ENCODE results near the gene KCTD1.
A peak's percentile ranks its signal among the peaks of the same experiment; 100 is the strongest.

The KCTD1 gene

DNA sequence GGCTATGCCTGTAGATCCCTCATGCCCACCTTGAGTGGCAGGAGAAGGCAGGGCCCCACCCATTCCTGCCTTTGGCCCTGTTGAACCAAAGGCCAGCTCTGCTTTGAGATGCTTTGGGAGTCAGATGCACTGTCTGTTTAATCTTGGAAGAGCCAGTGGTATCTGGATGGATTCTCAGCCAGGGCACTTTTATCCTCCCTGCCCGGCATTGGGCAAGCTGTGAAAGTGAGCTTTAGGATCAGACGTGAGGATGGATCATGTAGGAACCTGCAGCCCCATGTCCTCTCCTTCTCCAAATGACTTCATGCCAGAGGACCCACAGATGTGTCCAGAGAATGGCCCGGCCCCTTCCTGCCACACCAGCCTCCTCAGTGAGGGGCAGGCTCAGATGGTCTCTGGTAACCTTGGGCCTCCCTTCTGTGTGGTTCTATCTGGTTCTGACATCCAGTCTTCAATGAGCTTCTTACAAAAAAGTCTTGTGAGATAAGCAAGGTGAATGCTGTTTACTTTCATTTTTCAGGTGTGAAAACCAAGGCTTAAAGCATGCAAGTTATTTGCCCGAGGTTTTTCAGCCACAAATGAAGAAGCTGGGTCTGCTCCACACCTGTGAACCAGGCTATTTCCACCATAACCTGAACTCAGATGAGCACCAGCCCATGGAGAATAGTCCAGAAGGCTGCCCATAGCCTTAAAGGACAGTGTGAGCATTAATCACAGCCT is 123.8 kb downstream of the KCTD1 start:
- DNase-seq: no peak

DNA sequence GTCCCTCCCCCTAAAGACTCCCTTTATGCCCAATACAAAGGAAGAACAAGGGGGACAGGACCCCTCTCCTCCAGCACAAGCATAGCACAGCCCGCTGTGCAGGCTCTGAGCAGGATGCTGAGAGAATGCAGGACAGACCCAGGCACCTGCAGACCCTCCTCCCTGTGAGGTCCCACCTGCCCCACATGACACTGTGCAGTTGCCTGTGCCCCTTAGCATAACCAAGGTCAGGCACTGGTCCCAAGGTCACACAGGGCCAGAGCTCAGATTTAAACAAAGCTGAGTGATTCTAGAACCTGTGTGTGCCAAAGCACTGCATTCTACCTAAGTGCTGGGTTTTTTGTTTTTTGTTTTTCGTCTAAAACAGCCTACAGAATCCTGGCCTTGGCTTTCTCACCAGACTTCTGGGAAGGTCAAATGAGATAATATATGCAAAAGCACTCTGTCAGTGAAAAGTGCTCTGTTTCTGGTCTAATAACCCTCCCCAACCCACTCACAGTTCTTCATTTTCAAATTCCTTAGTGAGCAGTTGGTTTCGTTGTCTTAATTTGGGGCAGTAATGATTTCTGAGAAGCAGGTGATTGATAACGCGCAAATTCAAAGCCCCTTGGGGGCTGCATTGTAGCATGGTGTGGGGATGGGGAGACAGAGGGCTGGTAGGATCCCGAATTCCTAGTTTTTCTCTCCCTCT is 125.7 kb downstream of the KCTD1 start:
- DNase-seq: no peak

DNA sequence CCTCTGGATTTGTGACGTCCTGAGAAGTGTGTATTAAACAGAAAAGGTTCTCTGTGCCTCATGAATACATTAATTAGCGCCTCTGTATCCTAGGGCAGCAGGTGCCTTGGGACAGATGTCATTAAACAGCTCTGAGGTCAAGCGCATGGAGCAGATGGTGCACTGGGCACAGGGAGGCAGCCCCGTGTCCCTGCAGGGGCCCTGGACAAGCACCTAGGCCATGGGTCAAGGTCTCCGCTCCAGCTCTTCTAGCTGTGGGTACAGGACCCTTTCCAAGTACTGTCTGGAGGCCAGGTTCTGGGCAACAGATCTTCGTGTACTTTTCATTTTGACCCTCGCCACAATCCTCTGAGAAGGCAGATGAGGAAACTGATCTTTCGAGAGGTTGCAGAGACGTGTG is 126.4 kb downstream of the KCTD1 start:
- DNase-seq: no peak

DNA sequence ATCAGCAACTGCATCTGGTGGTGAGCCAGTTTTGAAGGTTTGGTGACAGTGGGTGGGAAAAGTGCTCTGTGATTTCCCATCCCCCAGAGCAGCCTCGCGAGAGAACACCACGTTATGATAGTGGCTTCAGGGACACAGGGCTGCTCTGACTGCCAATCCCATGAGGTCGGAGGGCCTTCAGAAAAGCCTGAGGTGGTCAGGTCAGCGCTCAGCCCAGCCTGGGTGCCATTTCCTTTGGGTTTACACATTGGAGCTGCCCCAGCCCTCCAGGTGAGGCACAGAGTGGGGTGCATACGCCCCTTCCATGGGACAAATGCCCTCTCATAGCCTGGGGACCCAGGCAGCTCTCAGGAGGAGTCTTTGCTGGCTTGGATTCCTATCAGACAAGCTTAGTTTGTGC is 126.8 kb downstream of the KCTD1 start:
- no peak for DNase-seq

DNA sequence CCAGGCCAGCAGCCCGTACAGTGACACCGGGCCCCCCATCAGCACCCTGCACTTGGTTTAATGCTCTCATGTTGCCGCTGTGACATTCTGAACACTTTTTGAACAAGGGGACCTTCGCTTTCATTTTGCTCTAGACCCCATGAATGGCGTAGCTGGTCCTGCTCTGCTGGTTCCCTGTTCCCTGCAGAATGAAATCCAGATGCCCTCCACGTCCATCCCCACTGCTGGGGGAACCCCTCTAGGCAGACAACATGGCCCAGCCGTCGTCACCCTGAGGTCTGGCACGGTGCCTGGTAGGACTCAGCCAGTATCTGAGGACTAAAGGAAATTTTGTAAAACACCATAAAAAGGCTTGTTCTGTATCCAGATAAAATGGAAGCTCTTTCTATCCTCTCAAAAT is 128.6 kb downstream of the KCTD1 start:
- DNase-seq: peak; percentile 29

DNA sequence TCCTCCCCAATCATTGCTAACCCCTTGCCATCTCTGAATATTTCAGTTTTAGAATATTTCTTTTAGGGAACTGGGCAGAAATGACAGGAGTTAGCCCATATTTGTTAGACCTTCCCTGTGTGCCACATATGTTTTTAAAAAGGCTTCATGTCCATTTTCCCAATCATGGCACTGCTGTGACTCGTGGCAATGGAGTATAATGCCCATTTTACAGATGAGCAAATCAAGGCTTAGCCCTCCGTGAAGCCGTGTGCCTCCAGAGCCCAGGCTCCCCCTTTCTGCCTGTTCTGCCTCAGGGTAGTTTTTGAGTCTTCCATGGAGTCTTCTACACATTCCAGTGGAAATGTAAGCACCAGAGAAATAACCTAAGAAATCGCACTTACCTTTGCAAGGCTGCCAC is 130.1 kb downstream of the KCTD1 start:
- DNase-seq: no peak

DNA sequence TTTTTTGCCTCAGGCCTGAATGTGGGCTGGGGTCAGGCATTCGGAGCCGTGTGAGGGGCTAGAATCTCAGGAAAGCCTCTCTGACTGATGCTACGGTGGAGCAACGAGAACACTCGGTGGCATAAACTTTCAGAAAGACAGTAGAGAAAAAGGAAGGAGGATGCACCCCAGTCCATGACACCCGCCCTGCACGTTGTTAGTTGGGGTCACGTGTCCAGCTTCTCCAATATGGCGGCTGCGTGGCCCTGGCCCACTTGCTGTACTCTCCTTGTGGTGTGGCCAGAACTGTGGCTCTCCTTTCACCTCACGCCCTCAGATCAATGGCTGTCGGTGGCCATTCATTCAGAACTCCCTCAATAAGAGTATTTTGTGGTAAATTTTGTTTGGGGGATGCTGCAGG is 131.2 kb downstream of the KCTD1 start:
- DNase-seq: no peak

DNA sequence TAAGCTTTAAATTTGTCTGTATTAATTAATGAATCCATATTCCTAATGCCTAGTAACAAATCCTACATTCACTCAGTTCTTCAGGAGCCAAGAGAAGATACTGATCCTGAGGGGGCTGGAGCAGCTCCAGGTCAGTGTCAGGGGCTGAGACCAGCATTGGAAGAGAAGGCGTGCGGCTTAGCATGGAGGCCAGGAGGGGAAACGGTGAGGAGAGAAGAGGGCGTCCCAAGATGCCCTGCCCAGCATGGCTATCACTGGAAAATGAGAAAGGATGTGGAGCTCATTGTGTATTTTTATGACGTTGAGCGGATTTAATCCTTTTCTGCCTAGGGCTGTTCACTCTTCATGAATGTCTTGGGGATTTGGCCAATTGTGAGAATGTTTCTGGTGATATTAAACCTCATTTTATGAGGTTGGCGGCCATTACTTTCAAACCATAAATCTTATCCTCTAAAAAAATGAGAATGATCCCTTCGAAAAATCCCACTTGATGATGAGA is 131.7 kb downstream of the KCTD1 start:
- no peak for DNase-seq

- no peak for DNase-seq
Measured at GRCh38 chr18:26415631-26416030, 132.7 kb downstream of the KCTD1 start.

- peak; percentile 71 for DNase-seq
Measured at GRCh38 chr18:26414901-26415440, 133.4 kb downstream of the KCTD1 start.

DNA sequence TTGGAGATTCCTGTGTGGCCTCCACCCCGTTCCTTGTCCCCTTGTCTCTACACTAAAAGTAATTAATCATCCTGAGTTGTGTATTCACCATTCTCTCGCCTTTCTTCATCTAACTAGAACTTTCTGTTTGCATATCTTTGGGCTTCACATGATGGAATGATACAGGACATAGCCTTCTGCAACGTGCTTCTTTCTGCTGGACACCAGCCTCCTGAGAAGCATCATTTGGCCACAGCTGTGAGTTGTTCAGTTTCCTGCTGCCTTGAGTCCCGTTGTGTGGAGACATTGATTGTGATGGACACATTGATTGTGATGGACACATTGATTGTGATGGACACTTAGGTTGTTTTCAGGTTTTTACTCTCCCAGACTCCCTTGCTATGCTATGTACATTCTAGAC is 139.3 kb downstream of the KCTD1 start:
- DNase-seq: no peak

- DNase-seq: no peak
Measured at GRCh38 chr18:26407736-26408601, 140.4 kb downstream of the KCTD1 start.

DNA sequence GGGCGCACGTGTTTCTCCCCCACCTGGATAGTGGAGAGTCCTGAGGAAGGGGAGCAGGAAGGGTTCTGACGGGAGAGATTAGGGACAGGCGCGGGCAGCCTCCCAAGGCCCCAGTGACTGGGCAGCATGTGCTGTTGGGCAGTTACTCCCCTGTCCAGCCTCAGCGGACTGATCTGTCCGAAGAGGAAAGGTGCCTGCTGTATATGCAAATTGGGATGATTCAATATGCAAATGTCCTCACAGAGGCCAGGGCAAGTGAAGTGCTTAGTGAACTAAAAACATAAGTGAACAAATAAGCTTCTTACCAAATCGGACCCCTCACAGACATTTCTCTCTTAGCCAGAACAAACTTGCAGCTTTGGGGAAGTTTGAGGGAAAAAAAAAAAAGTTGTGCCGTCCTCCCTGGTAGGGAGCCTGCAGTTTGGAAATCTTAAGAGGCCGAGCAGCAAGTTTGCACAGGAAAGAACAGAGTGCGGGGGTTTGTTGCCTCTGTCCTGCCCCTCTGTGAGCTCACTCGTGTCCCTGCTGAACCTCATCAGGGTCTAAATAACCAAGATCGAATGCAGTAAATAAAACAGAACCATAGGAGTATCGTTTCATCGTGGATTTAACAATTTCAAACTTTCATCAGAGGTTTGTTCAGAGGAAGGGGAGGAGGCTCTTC is 141.4 kb downstream of the KCTD1 start:
- DNase-seq: no peak

GRCh38 chr18:26406324-26406723 is 142.0 kb downstream of the KCTD1 start:
- no peak for DNase-seq

GRCh38 chr18:26405190-26405801 is 143.1 kb downstream of the KCTD1 start:
- DNase-seq: peak; percentile 49
